HG02642 (cell line): ENCODE data around the gene ETV3L.
"Not testable (repeated sequence)": the region's sequence is repeated elsewhere in the genome, so short reads cannot be mapped to it uniquely, and the experiment has no call there.

Experiments used
- ATAC-seq: cut with Tn5 transposase; IDR thresholded peaks from one replicate; pipeline ENCODE4 v1.9.1; 2021; ENCODE audit warnings: mild to moderate bottlenecking; ENCODE audit not compliant: unreplicated experiment, poor library complexity

ETV3L gene

DNA sequence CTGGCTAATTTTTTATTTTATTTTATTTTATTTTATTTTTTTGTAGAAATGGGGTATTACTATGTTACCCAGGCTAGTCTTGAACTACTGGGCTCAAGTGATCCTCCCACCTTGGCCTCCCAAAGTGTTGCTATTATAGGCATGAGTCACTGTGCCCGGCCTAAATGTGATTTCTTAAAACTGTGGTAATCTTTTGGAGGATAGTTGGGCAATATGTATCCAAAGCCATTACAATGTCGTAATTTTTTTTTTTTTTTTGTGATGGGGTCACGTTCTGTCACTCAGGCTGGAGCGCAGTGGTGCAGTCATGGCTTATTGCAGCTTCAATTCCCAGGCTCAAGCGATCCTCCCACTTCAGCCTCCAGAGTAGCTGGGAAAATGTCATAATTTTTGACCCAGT is 14.2 kb downstream of the ETV3L start:
- no peak for ATAC-seq

DNA sequence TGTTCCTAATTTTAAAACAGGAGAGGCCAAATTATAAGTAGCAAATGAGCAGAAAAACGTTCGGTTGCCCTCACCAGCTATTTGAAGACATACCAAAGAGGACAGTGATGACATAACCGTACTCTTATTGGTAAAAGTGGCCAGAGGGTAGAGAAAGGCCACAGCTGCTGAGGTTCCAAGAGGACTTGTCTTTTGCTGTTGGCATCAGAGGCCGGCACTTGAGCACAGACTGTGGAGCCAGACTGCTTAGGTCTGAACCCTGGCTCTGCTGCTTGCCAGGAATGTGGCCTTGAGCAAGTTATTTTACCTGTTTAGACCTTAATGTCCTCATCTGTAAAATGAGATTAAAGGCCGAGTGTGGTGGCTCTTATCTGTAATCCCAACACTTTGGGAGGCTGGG is 14.9 kb downstream of the ETV3L start:
- ATAC-seq, result no peak

- no peak for ATAC-seq
These were observed 17.9 kb downstream of the ETV3L start for GRCh38 chr1:157081707-157082106.

DNA sequence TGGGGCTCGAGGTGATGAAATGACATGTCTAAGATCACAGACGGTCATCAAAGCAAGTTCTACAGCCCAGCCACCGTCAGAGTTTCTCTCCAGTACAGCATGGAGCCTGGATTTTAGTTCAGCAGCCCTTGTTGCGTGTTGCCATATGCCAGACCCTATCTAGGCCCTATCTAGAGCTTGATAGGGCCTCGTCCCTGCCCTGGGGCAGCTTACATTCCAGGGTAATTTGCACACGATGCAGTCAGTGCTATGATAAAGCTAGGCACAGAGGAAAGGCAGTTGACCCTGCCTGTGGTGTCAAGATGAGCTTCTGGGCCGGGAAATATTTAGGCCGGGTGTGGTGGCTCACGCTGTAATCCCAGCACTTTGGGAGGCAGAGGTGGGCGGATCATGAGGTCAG is 18.9 kb downstream of the ETV3L start:
- no peak for ATAC-seq

DNA sequence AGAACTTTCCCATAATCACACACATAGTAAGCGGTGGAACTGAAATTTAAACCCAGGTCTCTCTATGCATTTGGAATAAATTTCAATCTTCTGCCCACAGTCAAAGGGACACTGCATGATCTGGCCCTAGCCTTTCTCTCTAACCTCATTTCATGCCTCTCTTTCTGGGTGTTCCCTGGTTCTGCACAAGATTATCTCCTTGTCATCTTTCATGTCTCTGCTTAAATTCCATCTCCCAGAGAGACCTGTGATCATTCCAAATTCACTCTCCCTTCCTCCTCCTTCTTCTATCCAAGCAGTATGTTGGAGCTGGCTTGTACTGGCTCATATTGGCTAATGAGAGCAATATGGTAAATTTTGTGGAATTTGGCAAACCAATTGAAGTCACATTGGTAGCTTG is 22.2 kb downstream of the ETV3L start:
- no peak for ATAC-seq

DNA sequence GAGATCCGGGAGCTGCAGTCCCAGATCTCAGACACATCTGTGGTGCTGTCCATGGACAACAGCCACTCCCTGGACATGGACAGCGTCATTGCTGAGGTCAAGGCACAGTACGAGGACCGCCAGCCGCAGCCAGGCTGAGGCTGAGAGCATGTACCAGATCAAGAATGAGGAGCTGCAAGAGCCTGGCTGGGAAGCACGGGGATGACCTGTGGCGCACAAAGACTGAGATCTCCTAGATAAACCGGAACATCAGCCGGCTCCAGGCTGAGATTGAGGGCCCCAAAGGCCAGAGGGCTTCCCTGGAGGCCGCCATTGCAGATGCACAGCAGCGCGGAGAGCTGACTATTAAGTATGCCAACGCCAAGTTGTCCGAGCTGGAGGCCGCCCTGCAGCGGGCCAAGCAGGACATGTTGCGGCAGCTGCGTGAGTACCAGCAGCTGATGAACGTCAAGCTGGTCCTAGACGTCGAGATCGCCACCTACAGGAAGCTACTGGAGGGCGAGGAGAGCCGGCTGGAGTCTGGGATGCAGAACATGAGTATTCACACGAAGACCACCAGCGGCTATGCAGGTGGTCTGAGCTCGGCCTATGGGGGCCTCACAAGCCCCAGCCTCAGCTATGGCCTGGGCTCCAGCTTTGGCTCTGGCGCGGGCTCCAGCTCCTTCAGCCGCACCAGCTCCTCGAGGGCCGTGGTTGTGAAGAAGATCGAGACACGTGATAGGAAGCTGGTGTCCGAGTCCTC is 25.5 kb downstream of the ETV3L start:
- ATAC-seq, result no peak

DNA sequence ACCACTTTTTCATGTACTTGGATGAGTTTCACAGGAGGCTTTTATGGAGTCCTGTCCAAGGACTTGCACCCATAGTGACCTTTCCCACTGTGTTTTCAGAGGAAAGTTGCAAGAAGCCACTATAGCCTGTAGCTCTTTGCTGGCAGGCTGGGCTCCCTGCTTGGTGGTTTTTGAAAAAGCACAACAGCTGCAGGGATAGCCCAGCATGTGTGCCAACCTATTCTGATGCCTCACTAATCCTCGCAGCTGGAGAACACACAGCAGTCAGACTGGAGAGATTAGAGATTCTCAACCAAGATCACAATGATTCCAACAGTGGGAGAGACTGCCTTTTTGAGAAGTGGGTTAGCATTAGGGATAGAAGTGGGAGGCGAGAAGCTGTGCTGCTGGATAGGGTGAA is 30.0 kb downstream of the ETV3L start:
- ATAC-seq, result no peak

DNA sequence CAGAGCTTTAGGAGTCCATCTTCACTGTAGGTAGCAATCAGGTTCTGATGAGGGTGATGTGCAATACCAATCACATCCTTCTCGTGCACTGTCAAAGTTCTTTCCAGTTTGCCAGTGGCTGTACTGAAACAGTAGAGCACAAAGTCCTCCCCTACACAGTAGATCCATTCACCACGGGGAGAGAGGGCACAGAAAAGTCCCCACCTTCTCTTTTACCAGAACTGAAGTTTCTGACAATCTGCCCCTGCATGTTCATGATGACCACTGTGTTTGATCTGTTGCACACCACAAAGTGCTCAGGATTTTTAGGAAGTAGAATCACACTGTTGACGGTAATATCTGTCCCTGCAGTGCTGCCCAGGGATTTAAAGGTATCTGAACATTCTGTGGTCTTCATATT is 40.4 kb downstream of the ETV3L start:
- not testable (repeated sequence) for ATAC-seq

DNA sequence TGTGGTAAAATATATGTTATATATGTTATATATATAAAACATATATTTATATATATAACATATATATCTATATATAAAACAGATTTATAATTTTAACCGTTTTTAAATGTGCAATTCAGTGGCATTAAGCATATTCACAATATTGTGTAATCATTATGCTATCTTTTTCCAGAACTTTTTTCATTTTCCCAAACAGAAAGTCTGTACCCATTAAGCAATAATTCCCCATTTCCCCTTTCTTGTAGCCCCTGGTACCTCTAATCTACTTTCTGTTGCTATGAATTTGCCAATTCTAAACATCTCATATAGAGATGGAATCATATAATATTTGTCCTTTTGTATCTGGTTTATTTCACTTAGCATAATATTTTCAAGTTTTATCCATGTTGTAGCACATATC is 43.3 kb downstream of the ETV3L start:
- ATAC-seq, result no peak

DNA sequence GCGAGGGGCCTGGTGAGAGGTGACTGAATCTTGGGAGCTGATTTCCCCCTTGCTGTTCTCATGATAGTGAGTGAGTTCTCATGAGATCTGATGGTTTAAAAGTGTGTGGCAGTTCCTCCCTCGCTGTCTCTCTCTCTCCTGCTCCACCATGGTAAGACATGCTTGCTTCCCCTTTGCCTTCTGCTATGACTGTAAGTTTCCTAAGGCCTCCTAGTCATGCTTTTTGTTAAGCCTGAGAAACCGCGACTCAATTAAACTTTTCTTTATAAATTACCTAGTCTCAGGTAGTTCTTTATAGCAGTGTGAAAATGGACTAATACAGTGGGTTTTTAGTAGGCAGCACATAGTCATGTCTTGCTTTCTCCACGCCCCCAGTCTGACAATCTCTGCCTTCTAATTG is 43.9 kb downstream of the ETV3L start:
- ATAC-seq, result not testable (repeated sequence)

DNA sequence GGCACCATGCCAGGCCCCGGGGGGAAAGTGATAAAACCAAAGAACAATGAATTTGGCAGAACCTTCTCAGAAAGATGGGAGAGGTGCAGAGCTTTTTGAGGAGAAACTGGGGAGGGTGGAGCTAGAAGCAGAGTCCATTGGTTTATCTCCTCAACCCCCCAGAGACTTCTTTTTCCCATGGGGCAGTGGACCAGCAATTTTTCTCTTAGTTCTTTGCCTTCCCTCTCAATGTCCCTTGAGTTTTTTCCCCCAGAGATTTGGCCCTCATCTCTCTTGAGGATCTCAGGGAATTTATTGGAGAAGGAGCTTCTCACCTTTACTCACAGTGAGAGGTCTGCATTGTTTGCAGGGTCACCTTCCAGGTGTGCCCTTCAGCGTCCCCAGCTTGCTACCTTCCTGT is 48.8 kb downstream of the ETV3L start:
- no peak for ATAC-seq

GRCh38 chr1:157047062-157047410 is 52.6 kb downstream of the ETV3L start:
- no peak for ATAC-seq

GRCh38 chr1:157045250-157046218 is 54.1 kb downstream of the ETV3L start, which contains the start of gene ARHGEF11:
TSS of gene ARHGEF11 (minus strand) at chr1:157045742. CDS start at chr1:157044330, 1,412 bp downstream.
- ATAC-seq, result peak; percentile 77

DNA sequence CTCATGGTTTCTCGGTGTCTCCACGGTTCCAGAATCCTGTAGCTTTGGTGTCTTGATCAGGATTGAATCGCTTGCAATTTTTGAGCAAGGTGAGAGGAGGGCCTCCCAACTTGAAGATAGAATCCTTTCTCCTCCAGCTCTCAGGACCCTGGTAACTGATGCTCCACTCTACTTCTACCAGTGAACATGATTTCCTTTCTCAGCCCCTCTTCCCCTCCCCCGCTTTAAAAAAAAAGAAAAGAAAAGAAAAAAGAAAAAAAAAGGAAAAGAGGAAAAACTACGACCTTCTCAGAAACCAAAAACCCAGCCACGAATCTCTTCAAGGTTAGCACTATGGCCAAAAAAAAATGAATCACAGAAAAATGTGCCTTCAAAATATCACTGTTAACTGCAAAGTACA is 55.3 kb downstream of the ETV3L start:
- ATAC-seq, result no peak

DNA sequence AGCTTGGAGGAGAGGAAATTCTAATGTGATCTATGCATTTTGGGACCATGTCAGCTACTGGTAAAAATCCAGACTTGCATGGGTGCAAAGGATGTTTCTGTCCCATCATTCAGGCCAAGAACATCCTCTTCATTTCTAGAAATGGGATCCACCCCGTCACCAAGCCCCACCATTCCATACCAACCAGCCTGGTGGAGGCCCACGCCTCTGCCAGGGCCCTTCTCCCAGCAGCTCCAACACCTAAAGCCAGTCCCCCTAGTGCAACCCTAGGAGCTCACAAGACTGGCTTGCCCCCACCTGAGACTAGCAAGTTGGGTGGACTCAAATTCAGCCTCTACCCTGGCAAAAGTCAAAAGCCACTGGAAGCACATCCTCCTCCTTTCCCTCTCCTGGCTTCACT is 55.9 kb downstream of the ETV3L start:
- ATAC-seq, result no peak

- no peak for ATAC-seq
These were observed 56.8 kb downstream of the ETV3L start for GRCh38 chr1:157042846-157043245.
